Tibial nerve (tissue), 4 donors: ENCODE data around the gene GNMT. TPM values are rescaled to one million over a fixed set of nuclear protein-coding genes. Genes with fewer than 3 reads are reported as not detected.

Experiments
- DNase-seq, 2 donors: peaks; one replicate each; pipeline ENCODE4 v3.0.0-alpha.2; 2019; ENCODE audit warnings: low spot score in 2 of 2
- H3K27ac ChIP-seq, 4 donors: fragments of 200-600 bp; sonication (generic) in 3 of 4; one replicate each; pipeline ENCODE4 v1.5.1; 2017 to 2019; ENCODE audit warnings: mild to moderate bottlenecking in 1 of 4
- H3K27me3 ChIP-seq, 2 donors: fragments of 200-600 bp; sonication (generic) in 1 of 2; one replicate each; pipeline versions ENCODE4 v1.5.1 to v1.6.0; 2017 to 2019
- H3K36me3 ChIP-seq, 3 donors: fragments of 200-600 bp; sonication (generic); one replicate each; pipeline ENCODE4 v1.5.1; 2018 to 2019
- H3K4me1 ChIP-seq, 4 donors: fragments of 200-600 bp; sonication (generic) in 3 of 4; one replicate each; pipeline ENCODE4 v1.5.1; 2017 to 2019
- H3K4me3 ChIP-seq, 4 donors: fragments of 200-600 bp; sonication (generic) in 3 of 4; one replicate each; pipeline ENCODE4 v1.5.1; 2017 to 2019; ENCODE audit warnings: mild to moderate bottlenecking in 1 of 4, moderate library complexity in 1 of 4
- H3K9me3 ChIP-seq, 4 donors: fragments of 200-600 bp; sonication (generic) in 3 of 4; one replicate each; pipeline ENCODE4 v1.5.1; 2017 to 2019
- CTCF ChIP-seq, 5 experiments: fragments of 200-600 bp in 3 of 5; fragments of 450-650 bp in 2 of 5; sonication (generic) in 3 of 5; IDR thresholded peaks; one replicate each; pipeline ENCODE4 v1.5.1; 2016 to 2019; ENCODE audit warnings: antibody characterized with exemption in 5 of 5, mild to moderate bottlenecking in 3 of 5, moderate library complexity in 2 of 5
- EP300 ChIP-seq, 2 donors: sonication (generic); formaldehyde crosslinking; IDR thresholded peaks; one replicate each; pipeline ENCODE4 v1.6.1; 2017; ENCODE audit warnings: antibody characterized with exemption in 2 of 2, mild to moderate bottlenecking in 1 of 2
- POLR2A ChIP-seq, 2 donors: fragments of 450-650 bp; IDR thresholded peaks; one replicate each; pipeline ENCODE4 v1.6.1; 2017; ENCODE audit warnings: antibody characterized with exemption in 2 of 2, mild to moderate bottlenecking in 2 of 2, moderate library complexity in 2 of 2
- WGBS, 2 donors: methylation state at CpG; one replicate each; pipeline ENCODE4 v1.1.5; 2018; 5-methylcytosine and 5-hydroxymethylcytosine counted together
- total RNA-seq, 4 donors: library from RNA; depleted of rRNA; stranded (reverse); fragments of >200 nt; gene quantifications; one replicate each; pipeline ENCODE4 v1.1.0, GENCODE V29; 2016

The GNMT gene
- total RNA-seq, 4 donors from 2014 or later, result 2.0 to 3.1 (median 2.1) TPM; not detected in 1

GRCh38 chr6:43001843-43002242 lies 41.3 kb downstream of the GNMT start:
- Histone ChIP-seq H3K4me3 (no peak overlapping the region), H3K36me3 (peaks cover 0 to 23% (median 0%) of the 10 kb centered on the region in 3 donors), H3K9me3 (no peaks in the 10 kb centered on the region), H3K4me1 (no peaks in the 10 kb centered on the region), H3K27ac (no peak overlapping the region), H3K27me3 (no peaks in the 10 kb centered on the region)
- WGBS, 2 donors, result 94 to 98% methylated on average over 8 of the region's 8 CpGs
- no peak for DNase-seq
- TF ChIP-seq EP300 (IDR thresholded peaks at IDR 0.05) (no peak), POLR2A (IDR thresholded peaks at IDR 0.05) (no peak), CTCF (IDR thresholded peaks at IDR 0.05) (no peak)

GRCh38 chr6:43005844-43006243 lies 45.3 kb downstream of the GNMT start:
- TF ChIP-seq CTCF (IDR thresholded peaks at IDR 0.05), result no peak
- TF ChIP-seq POLR2A (IDR thresholded peaks at IDR 0.05), result no peak
- TF ChIP-seq EP300 (IDR thresholded peaks at IDR 0.05), result no peak
- Histone ChIP-seq H3K36me3 (peaks cover 0 to 63% (median 5%) of the 10 kb centered on the region in 3 donors), H3K27me3 (no peaks in the 10 kb centered on the region), H3K4me3 (no peak overlapping the region), H3K27ac (no peak overlapping the region), H3K9me3 (no peaks in the 10 kb centered on the region), H3K4me1 (no peaks in the 10 kb centered on the region)
- 91 to 94% methylated on average over 5 of the region's 5 CpGs for WGBS, 2 donors
- DNase-seq, result no peak

GRCh38 chr6:43006251-43006650 lies 45.7 kb downstream of the GNMT start:
- Histone ChIP-seq H3K9me3 (no peaks in the 10 kb centered on the region), H3K4me1 (no peaks in the 10 kb centered on the region), H3K27ac (no peak overlapping the region), H3K4me3 (no peak overlapping the region), H3K36me3 (peaks cover 0 to 63% (median 5%) of the 10 kb centered on the region in 3 donors), H3K27me3 (no peaks in the 10 kb centered on the region)
- no peak for TF ChIP-seq CTCF (IDR thresholded peaks at IDR 0.05)
- no peak for TF ChIP-seq EP300 (IDR thresholded peaks at IDR 0.05)
- no peak for TF ChIP-seq POLR2A (IDR thresholded peaks at IDR 0.05)
- DNase-seq, result no peak
- WGBS, 2 donors, result 91 to 97% methylated on average over 11 of the region's 11 CpGs

- Histone ChIP-seq H3K27ac (no peak overlapping the region), H3K4me3 (no peak overlapping the region), H3K36me3 (peaks cover 0 to 71% (median 8%) of the 10 kb centered on the region in 3 donors), H3K4me1 (peaks cover 0 to 8% (median 0%) of the 10 kb centered on the region in 4 donors), H3K27me3 (no peaks in the 10 kb centered on the region), H3K9me3 (no peaks in the 10 kb centered on the region)
- DNase-seq, result no peak
- TF ChIP-seq POLR2A (IDR thresholded peaks at IDR 0.05), result no peak
- TF ChIP-seq EP300 (IDR thresholded peaks at IDR 0.05), result no peak
- no peak for TF ChIP-seq CTCF (IDR thresholded peaks at IDR 0.05)
- WGBS, 2 donors, result 89 to 93% methylated on average over 9 of the region's 9 CpGs
Observed at GRCh38 chr6:43007126-43007525, 46.6 kb downstream of the GNMT start.

GRCh38 chr6:43009124-43009523 lies 48.6 kb downstream of the GNMT start:
- peaks cover 0 to 70% (median 8%) of the 10 kb centered on the region in 3 donors for H3K36me3 ChIP-seq
- DNase-seq, result no peak
- no peak overlapping the region for H3K4me3 ChIP-seq
- WGBS, 2 donors, result 65 to 69% methylated on average over 6 of the region's 6 CpGs
- no peaks in the 10 kb centered on the region for H3K9me3 ChIP-seq
- H3K27me3 ChIP-seq, result no peaks in the 10 kb centered on the region
- peaks cover 0 to 22% (median 3%) of the 10 kb centered on the region in 4 donors for H3K4me1 ChIP-seq
- no peak overlapping the region for H3K27ac ChIP-seq
- TF ChIP-seq EP300 (IDR thresholded peaks at IDR 0.05) (no peak), CTCF (IDR thresholded peaks at IDR 0.05) (peak in 2 of 5 experiments; percentile 10 to 13), POLR2A (IDR thresholded peaks at IDR 0.05) (no peak)
